GM18951 (cell line): ENCODE data around the gene OR4D9.

ENCODE experiments used
- POLR2A ChIP-seq: IDR thresholded peaks from 4 replicates; pipeline ENCODE4 v1.6.1; 2011; ENCODE audit warnings: mild to moderate bottlenecking; ENCODE audit not compliant: insufficient read length, insufficient read depth; ENCODE audit errors: extremely low read depth
- in situ Hi-C: fragments of 300-500 bp; cut with MboI; formaldehyde crosslinking; loops from one replicate; pipeline ENCODE4 v1.12.0; 2022; ENCODE audit warnings: low sequenced_read_pairs, mixed read lengths, inconsistent platforms; ENCODE audit not compliant: unreplicated experiment

Gene OR4D9

GRCh38 chr11:59555601-59556114 is 44.3 kb downstream of the OR4D9 start:
- TF ChIP-seq POLR2A: no peak
- in situ Hi-C loops: no loop called here

- TF ChIP-seq POLR2A: no peak
- in situ Hi-C loops: no loop called here
These were observed 45.0 kb downstream of the OR4D9 start for GRCh38 chr11:59556115-59556916.

- in situ Hi-C loops: no loop called here
- TF ChIP-seq POLR2A: no peak
These were observed 45.6 kb downstream of the OR4D9 start for GRCh38 chr11:59556917-59557348.

DNA sequence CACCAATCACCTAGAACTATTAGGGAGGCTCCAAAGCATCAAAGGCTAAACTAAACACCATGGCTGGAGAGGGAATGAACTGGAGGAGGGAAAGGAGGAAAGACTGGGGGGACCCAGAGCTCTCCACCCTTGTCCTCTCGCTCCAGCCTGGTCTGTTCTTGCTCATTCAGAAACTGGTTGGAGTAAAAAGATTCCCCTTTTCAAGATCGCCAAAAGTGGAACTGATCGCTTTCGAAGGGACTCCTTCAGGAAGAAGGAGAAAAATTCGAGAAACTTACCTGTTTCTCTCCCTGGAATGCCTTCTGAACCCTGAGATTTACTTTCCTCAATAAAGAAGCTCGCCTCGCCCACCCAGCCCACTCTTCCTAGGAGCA is 46.9 kb downstream of the OR4D9 start:
- in situ Hi-C loops: no loop called here
- TF ChIP-seq POLR2A: no peak

GRCh38 chr11:59559886-59560285 is 48.5 kb downstream of the OR4D9 start:
- in situ Hi-C loops: no loop called here

GRCh38 chr11:59560290-59560701 is 49.0 kb downstream of the OR4D9 start:
- no peak for TF ChIP-seq POLR2A
- in situ Hi-C loops: no loop called here

More at GRCh38 chr11:59559886-59560285, 48.5 kb downstream of the OR4D9 start:
- no peak for TF ChIP-seq POLR2A

DNA sequence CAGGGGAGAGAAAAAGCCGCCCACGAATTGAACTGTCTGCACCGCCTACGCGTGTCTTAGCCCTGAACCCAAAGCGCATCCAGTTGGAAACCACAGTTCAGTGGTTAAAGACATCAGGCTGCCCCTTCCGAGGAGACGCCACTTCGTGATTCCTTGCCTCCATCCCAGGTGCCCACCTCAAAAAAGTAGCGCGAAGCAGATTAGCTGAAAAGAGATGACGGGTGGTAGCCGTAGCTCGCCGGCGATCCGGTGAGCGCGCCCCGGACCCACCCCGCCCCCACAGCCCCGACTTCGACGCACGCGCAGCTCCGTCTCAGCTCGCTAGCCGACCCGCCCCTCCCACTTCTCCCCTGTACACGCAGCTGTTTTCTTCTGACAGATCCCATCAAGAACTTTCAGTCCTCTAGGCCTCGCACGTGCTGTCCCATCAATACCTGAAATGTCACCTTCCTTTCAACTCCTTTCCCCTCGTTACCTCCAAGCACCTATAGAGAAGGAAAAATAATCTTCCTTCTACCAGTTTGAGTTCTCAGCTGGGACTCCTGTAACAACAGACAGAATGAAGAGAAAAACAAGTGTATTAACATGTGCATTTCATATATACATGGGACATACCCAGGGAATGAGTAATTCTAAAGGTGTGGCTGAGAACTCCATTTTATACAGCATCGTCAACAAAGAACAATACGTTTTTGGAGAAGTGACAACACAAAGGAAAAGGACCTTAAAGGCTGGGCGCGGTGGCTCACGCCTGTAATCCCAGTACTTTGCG is 49.5 kb downstream of the OR4D9 start:
- in situ Hi-C loops: no loop called here
- TF ChIP-seq POLR2A: peak; percentile 49

- in situ Hi-C loops: no loop called here
- TF ChIP-seq POLR2A: no peak
These were observed 51.0 kb downstream of the OR4D9 start for GRCh38 chr11:59562292-59562691.
